RCC 7860 (cell line): ENCODE measurements around the gene VAMP5.
"Not testable (repeated sequence)": the region's sequence is repeated elsewhere in the genome, so short reads cannot be mapped to it uniquely, and the experiment has no call there.

Source experiments
- DNase-seq: peaks from one replicate; pipeline ENCODE4 v3.0.0-alpha.2; 2015; ENCODE audit warnings: low spot score
- FAIRE-seq: peaks from 2 replicates; lab custom pipeline; 2012; peaks lifted over from hg19 to GRCh38; lab: Jason Lieb, UNC

VAMP5 gene

GRCh38 chr2:85584354-85584856, at the start of gene VAMP5:
Gene VAMP5, plus strand, starts transcription at chr2:85584431. Its CDS starts 60 bp downstream, at chr2:85584491.
- DNase-seq (no peak), FAIRE-seq (no peak)

GRCh38 chr2:85534881-85535280, 49.4 kb upstream of the VAMP5 start:
- DNase-seq (no peak), FAIRE-seq (no peak)

- peak; percentile 38 for DNase-seq
These were observed 47.8 kb upstream of the VAMP5 start for GRCh38 chr2:85536479-85536878.

GRCh38 chr2:85537600-85538506, 46.4 kb upstream of the VAMP5 start:
- DNase-seq (peak; percentile 27), FAIRE-seq (no peak)

More at GRCh38 chr2:85536479-85536878, 47.8 kb upstream of the VAMP5 start:
- FAIRE-seq: no peak

GRCh38 chr2:85538507-85539360, 45.5 kb upstream of the VAMP5 start, which contains the start of gene MAT2A:
Gene MAT2A, plus strand, starts transcription at chr2:85539168. Its CDS starts 120 bp downstream, at chr2:85539288.
- DNase-seq (peak; percentile 84), FAIRE-seq (no peak)

- DNase-seq: peak; percentile 49
- FAIRE-seq: no peak
These were observed 44.7 kb upstream of the VAMP5 start for GRCh38 chr2:85539361-85540132.

- FAIRE-seq: no peak
- DNase-seq: no peak
These were observed 44.0 kb upstream of the VAMP5 start for GRCh38 chr2:85540133-85540648.

GRCh38 chr2:85541262-85541661, 43.0 kb upstream of the VAMP5 start:
- no peak for FAIRE-seq
- DNase-seq: no peak

- no peak for FAIRE-seq
- DNase-seq: no peak
These were observed 42.3 kb upstream of the VAMP5 start for GRCh38 chr2:85541753-85542457.

GRCh38 chr2:85542777-85543176, 41.5 kb upstream of the VAMP5 start:
- FAIRE-seq (no peak), DNase-seq (no peak)

- not testable (repeated sequence) for FAIRE-seq, DNase-seq
These were observed 40.0 kb upstream of the VAMP5 start for GRCh38 chr2:85544254-85544691.

GRCh38 chr2:85544915-85545779, 39.1 kb upstream of the VAMP5 start:
- DNase-seq, FAIRE-seq: not testable (repeated sequence)

GRCh38 chr2:85545780-85546240, 38.4 kb upstream of the VAMP5 start:
- no peak for DNase-seq
- no peak for FAIRE-seq

GRCh38 chr2:85547089-85547858, 37.0 kb upstream of the VAMP5 start:
- no peak for FAIRE-seq
- DNase-seq: peak; percentile 14

- no peak for FAIRE-seq
- DNase-seq: no peak
These were observed 36.2 kb upstream of the VAMP5 start for GRCh38 chr2:85547859-85548607.

GRCh38 chr2:85548608-85548900, 35.7 kb upstream of the VAMP5 start:
- no peak for FAIRE-seq

GRCh38 chr2:85549095-85549494, 35.1 kb upstream of the VAMP5 start:
- FAIRE-seq (no peak), DNase-seq (no peak)

More at GRCh38 chr2:85548608-85548900, 35.7 kb upstream of the VAMP5 start:
- no peak for DNase-seq
